Astrocyte (in vitro differentiated cells and primary cell): ENCODE results near the gene CLDN6. TPM values are rescaled to one million over a fixed set of nuclear protein-coding genes. Genes with fewer than 3 reads are reported as not detected.

ENCODE experiments used
- DNase-seq: peaks from one replicate; pipeline ENCODE4 v3.0.0-alpha.2; 2010; ENCODE audit warnings: low read depth
- FAIRE-seq: peaks from 2 replicates; lab custom pipeline; 2011; peaks lifted over from hg19 to GRCh38; lab: Jason Lieb, UNC
- H2AFZ ChIP-seq: 2 replicates; pipeline ENCODE4 v1.6.0; 2012; ENCODE audit warnings: low read depth, low read length, inconsistent platforms
- H3K27ac ChIP-seq: 2 replicates; pipeline ENCODE4 v1.5.1; 2011; ENCODE audit warnings: low read depth, low read length, inconsistent platforms
- H3K27me3 ChIP-seq: 2 replicates; pipeline ENCODE4 v1.6.0; 2011; ENCODE audit warnings: low read length, inconsistent platforms; ENCODE audit not compliant: insufficient read depth
- H3K36me3 ChIP-seq: 2 replicates; pipeline ENCODE4 v1.5.1; 2011; ENCODE audit warnings: low read length, inconsistent platforms; ENCODE audit not compliant: insufficient read depth
- H3K4me1 ChIP-seq: 2 replicates; pipeline ENCODE4 v1.5.1; 2011; ENCODE audit warnings: low read length, inconsistent platforms; ENCODE audit not compliant: insufficient read depth
- H3K4me2 ChIP-seq: 2 replicates; pipeline ENCODE4 v1.6.0; 2012; ENCODE audit warnings: low read length, inconsistent platforms
- H3K4me3 ChIP-seq: 2 replicates; pipeline ENCODE4 v1.5.1; 2011; ENCODE audit warnings: low read depth, mild to moderate bottlenecking, low read length, inconsistent platforms; ENCODE audit not compliant: insufficient read depth
- H3K79me2 ChIP-seq: 2 replicates; pipeline ENCODE4 v1.6.0; 2012; ENCODE audit warnings: mild to moderate bottlenecking, low read length, inconsistent platforms; ENCODE audit not compliant: insufficient read depth
- H3K9ac ChIP-seq: 2 replicates; pipeline ENCODE4 v1.6.0; 2012; ENCODE audit warnings: mild to moderate bottlenecking, low read length, inconsistent platforms
- H3K9me3 ChIP-seq: 2 replicates; pipeline ENCODE4 v1.5.1; 2012; ENCODE audit warnings: low read depth, mild to moderate bottlenecking, low read length, inconsistent platforms; ENCODE audit not compliant: insufficient read depth
- H4K20me1 ChIP-seq: 2 replicates; pipeline ENCODE4 v1.6.0; 2012; ENCODE audit warnings: low read length, inconsistent platforms; ENCODE audit not compliant: insufficient read depth
- H3K27ac Mint-ChIP-seq: one replicate; pipeline ENCODE4 v1.8.0; 2021; ENCODE audit warnings: mild to moderate bottlenecking, mixed read lengths; ENCODE audit not compliant: unreplicated experiment
- H3K27me3 Mint-ChIP-seq: one replicate; pipeline ENCODE4 v1.8.0; 2021; ENCODE audit warnings: low read depth, mixed read lengths; ENCODE audit not compliant: unreplicated experiment
- H3K36me3 Mint-ChIP-seq: one replicate; pipeline ENCODE4 v1.8.0; 2021; ENCODE audit warnings: low read depth, mixed read lengths; ENCODE audit not compliant: unreplicated experiment
- H3K4me1 Mint-ChIP-seq: one replicate; pipeline ENCODE4 v1.8.0; 2021; ENCODE audit warnings: low read depth, mixed read lengths; ENCODE audit not compliant: unreplicated experiment
- H3K4me3 Mint-ChIP-seq: one replicate; pipeline ENCODE4 v1.8.0; 2021; ENCODE audit warnings: mild to moderate bottlenecking, moderate library complexity, mixed read lengths; ENCODE audit not compliant: unreplicated experiment
- H3K9me3 Mint-ChIP-seq: one replicate; pipeline ENCODE4 v1.8.0; 2021; ENCODE audit warnings: mild to moderate bottlenecking, mixed read lengths; ENCODE audit not compliant: unreplicated experiment
- CTCF ChIP-seq: IDR thresholded peaks from 2 replicates; pipeline ENCODE4 v1.5.1; 2011; ENCODE audit warnings: low read depth, mild to moderate bottlenecking, inconsistent platforms, low read length, moderate library complexity; ENCODE audit not compliant: insufficient read depth
- EZH2 ChIP-seq: IDR thresholded peaks from 2 replicates; pipeline ENCODE4 v1.6.1; 2012; ENCODE audit warnings: mild to moderate bottlenecking, low read length, inconsistent platforms; ENCODE audit not compliant: insufficient read depth
- total RNA-seq: library from RNA; stranded (reverse); gene quantifications from 2 replicates; pipeline ENCODE4 v1.2.1, GENCODE V29; 2021

The CLDN6 gene
- total RNA-seq, 1 donor from 2014 or later = 584 TPM

- FAIRE-seq = no peak
- Mint-ChIP-seq H3K4me1 (peaks cover 2% of the 10 kb centered on the region), H3K4me3 (no peak overlapping the region), H3K27me3 (peaks cover 7% of the 10 kb centered on the region), H3K36me3 (peaks cover 8% of the 10 kb centered on the region), H3K27ac (no peak overlapping the region), H3K9me3 (no peaks in the 10 kb centered on the region)
- H3K36me3 ChIP-seq = no peaks in the 10 kb centered on the region
- H3K4me3 ChIP-seq = no peak overlapping the region
- peaks cover 38% of the 10 kb centered on the region for H3K27me3 ChIP-seq
- no peak for DNase-seq
- H2AFZ ChIP-seq = no peak overlapping the region
- H3K9ac ChIP-seq = no peak overlapping the region
- peaks cover 3% of the 10 kb centered on the region for H3K9me3 ChIP-seq
- no peak overlapping the region for H3K27ac ChIP-seq
- H3K4me1 ChIP-seq = peaks cover 13% of the 10 kb centered on the region
- H3K4me2 ChIP-seq = peak overlapping the region; percentile 46
- peaks cover 31% of the 10 kb centered on the region for H4K20me1 ChIP-seq
- TF ChIP-seq CTCF (no peak), EZH2 (no peak)
- no peaks in the 10 kb centered on the region for H3K79me2 ChIP-seq
Observed at GRCh38 chr16:3028716-3029319, 10.8 kb upstream of the CLDN6 start.

GRCh38 chr16:3027983-3028715, 10.2 kb upstream of the CLDN6 start:
- H3K27me3 Mint-ChIP-seq = peaks cover 1% of the 10 kb centered on the region
- H3K4me1 Mint-ChIP-seq = peaks cover 2% of the 10 kb centered on the region
- H2AFZ ChIP-seq = no peak overlapping the region
- no peak overlapping the region for H3K27ac Mint-ChIP-seq
- peak overlapping the region; percentile 46 for H3K4me2 ChIP-seq
- no peaks in the 10 kb centered on the region for H3K9me3 Mint-ChIP-seq
- H3K4me1 ChIP-seq = peaks cover 20% of the 10 kb centered on the region
- H3K4me3 Mint-ChIP-seq = no peak overlapping the region
- H3K27me3 ChIP-seq = peaks cover 31% of the 10 kb centered on the region
- no peaks in the 10 kb centered on the region for H3K79me2 ChIP-seq
- peaks cover 8% of the 10 kb centered on the region for H3K36me3 Mint-ChIP-seq
- DNase-seq (peak; percentile 25), FAIRE-seq (no peak)
- H4K20me1 ChIP-seq = peaks cover 31% of the 10 kb centered on the region
- no peak overlapping the region for H3K9ac ChIP-seq
- TF ChIP-seq EZH2 (no peak), CTCF (peak; percentile 22)
- no peaks in the 10 kb centered on the region for H3K36me3 ChIP-seq
- no peak overlapping the region for H3K4me3 ChIP-seq
- no peak overlapping the region for H3K27ac ChIP-seq
- peaks cover 3% of the 10 kb centered on the region for H3K9me3 ChIP-seq

- FAIRE-seq (no peak), DNase-seq (no peak)
- no peaks in the 10 kb centered on the region for H3K36me3 ChIP-seq
- H3K27ac Mint-ChIP-seq = no peak overlapping the region
- H3K4me3 Mint-ChIP-seq = no peak overlapping the region
- H3K4me3 ChIP-seq = no peak overlapping the region
- no peaks in the 10 kb centered on the region for H3K9me3 Mint-ChIP-seq
- H3K27ac ChIP-seq = no peak overlapping the region
- H3K27me3 Mint-ChIP-seq = no peaks in the 10 kb centered on the region
- peaks cover 27% of the 10 kb centered on the region for H3K4me1 ChIP-seq
- peaks cover 3% of the 10 kb centered on the region for H3K9me3 ChIP-seq
- H4K20me1 ChIP-seq = peaks cover 31% of the 10 kb centered on the region
- H3K4me1 Mint-ChIP-seq = peaks cover 4% of the 10 kb centered on the region
- no peaks in the 10 kb centered on the region for H3K79me2 ChIP-seq
- no peak overlapping the region for H3K9ac ChIP-seq
- TF ChIP-seq EZH2 = no peak
- no peak for TF ChIP-seq CTCF
- no peak overlapping the region for H3K4me2 ChIP-seq
- H3K27me3 ChIP-seq = peaks cover 25% of the 10 kb centered on the region
- no peak overlapping the region for H2AFZ ChIP-seq
- peaks cover 8% of the 10 kb centered on the region for H3K36me3 Mint-ChIP-seq
Observed at GRCh38 chr16:3027489-3027795, 9.5 kb upstream of the CLDN6 start.
